ENCODE measurements around the gene ADH1B. TPM values are rescaled to one million over a fixed set of nuclear protein-coding genes. Genes with fewer than 3 reads are reported as not detected.
"Not testable (repeated sequence)": the region's sequence is repeated elsewhere in the genome, so short reads cannot be mapped to it uniquely, and the experiment has no call there.

ADH1B gene
- total RNA-seq = 0.08 TPM in 1 of 2 replicates, not detected in the other

GRCh38 chr4:99321241-99322191, at the start of gene ADH1B:
TSS of gene ADH1B (minus strand) at chr4:99321401. CDS start at chr4:99321331, 70 bp downstream.
- H3K27me3 ChIP-seq (ENCODE audit: control insufficient read depth, insufficient read depth, low read length) = no peaks in the 10 kb centered on the region
- no peak for TF ChIP-seq CTCF (IDR thresholded peaks at IDR 0.05; ENCODE audit: insufficient read depth, low read length, poor library complexity, severe bottlenecking)
- H3K36me3 ChIP-seq (ENCODE audit: control insufficient read depth, insufficient read depth, low read length) = no peaks in the 10 kb centered on the region
- no peak within 1 kb of the TSS for H3K4me3 ChIP-seq (ENCODE audit: low read depth, low read length)
- DNase-seq (ENCODE audit: low read depth) = no peak

- H3K27me3 ChIP-seq (ENCODE audit: control insufficient read depth, insufficient read depth, low read length); DNase-seq (ENCODE audit: low read depth); H3K36me3 ChIP-seq (ENCODE audit: control insufficient read depth, insufficient read depth, low read length); H3K4me3 ChIP-seq (ENCODE audit: low read depth, low read length): not testable (repeated sequence)
Observed at GRCh38 chr4:99367817-99368216, 46.6 kb upstream of the ADH1B start.

- no peaks in the 10 kb centered on the region for H3K27me3 ChIP-seq (ENCODE audit: control insufficient read depth, insufficient read depth, low read length)
- no peaks in the 10 kb centered on the region for H3K36me3 ChIP-seq (ENCODE audit: control insufficient read depth, insufficient read depth, low read length)
- DNase-seq (ENCODE audit: low read depth) = no peak
- no peak for TF ChIP-seq CTCF (IDR thresholded peaks at IDR 0.05; ENCODE audit: insufficient read depth, low read length, poor library complexity, severe bottlenecking)
- H3K4me3 ChIP-seq (ENCODE audit: low read depth, low read length) = no peak overlapping the region
Observed at GRCh38 chr4:99366491-99366890, 45.3 kb upstream of the ADH1B start.

- DNase-seq (ENCODE audit: low read depth) = no peak
- H3K27me3 ChIP-seq (ENCODE audit: control insufficient read depth, insufficient read depth, low read length) = no peaks in the 10 kb centered on the region
- no peaks in the 10 kb centered on the region for H3K36me3 ChIP-seq (ENCODE audit: control insufficient read depth, insufficient read depth, low read length)
- no peak overlapping the region for H3K4me3 ChIP-seq (ENCODE audit: low read depth, low read length)
- TF ChIP-seq CTCF (IDR thresholded peaks at IDR 0.05; ENCODE audit: insufficient read depth, low read length, poor library complexity, severe bottlenecking) = no peak
Observed at GRCh38 chr4:99362768-99363167, 41.6 kb upstream of the ADH1B start.

- no peak for TF ChIP-seq CTCF (IDR thresholded peaks at IDR 0.05; ENCODE audit: insufficient read depth, low read length, poor library complexity, severe bottlenecking)
- no peak for DNase-seq (ENCODE audit: low read depth)
- H3K27me3 ChIP-seq (ENCODE audit: control insufficient read depth, insufficient read depth, low read length) = no peaks in the 10 kb centered on the region
- no peaks in the 10 kb centered on the region for H3K36me3 ChIP-seq (ENCODE audit: control insufficient read depth, insufficient read depth, low read length)
- no peak overlapping the region for H3K4me3 ChIP-seq (ENCODE audit: low read depth, low read length)
Observed at GRCh38 chr4:99361899-99362275, 40.7 kb upstream of the ADH1B start.

GRCh38 chr4:99361268-99361898, 40.2 kb upstream of the ADH1B start:
- H3K4me3 ChIP-seq (ENCODE audit: low read depth, low read length) = no peak overlapping the region
- H3K36me3 ChIP-seq (ENCODE audit: control insufficient read depth, insufficient read depth, low read length) = no peaks in the 10 kb centered on the region
- no peak for DNase-seq (ENCODE audit: low read depth)
- no peaks in the 10 kb centered on the region for H3K27me3 ChIP-seq (ENCODE audit: control insufficient read depth, insufficient read depth, low read length)
- TF ChIP-seq CTCF (IDR thresholded peaks at IDR 0.05; ENCODE audit: insufficient read depth, low read length, poor library complexity, severe bottlenecking) = no peak
